IMR-90 (cell line): ENCODE data around the gene RPL10.

Experiments used
- CEBPB ChIP-seq: IDR thresholded peaks from 2 replicates; pipeline ENCODE4 v1.6.1; 2012; ENCODE audit warnings: low read depth, low read length, improper control_type of control experiment
- CHD1 ChIP-seq: IDR thresholded peaks from 2 replicates; pipeline ENCODE4 v1.6.1; 2012; ENCODE audit warnings: low read depth, low read length, improper control_type of control experiment
- CTCF ChIP-seq: conservative IDR thresholded peaks from 2 replicates; pipeline ENCODE4 v1.5.1; 2012; ENCODE audit warnings: mild to moderate bottlenecking, low read depth, low read length, improper control_type of control experiment
- MAZ ChIP-seq: IDR thresholded peaks from 2 replicates; pipeline ENCODE4 v1.6.1; 2012; ENCODE audit warnings: low read depth, mild to moderate bottlenecking, low read length, improper control_type of control experiment, moderate library complexity, borderline replicate concordance
- POLR2A ChIP-seq: IDR thresholded peaks from 2 replicates; pipeline ENCODE4 v1.6.1; 2012; ENCODE audit warnings: mild to moderate bottlenecking, low read depth, low read length

- no peak for TF ChIP-seq CTCF
- TF ChIP-seq CEBPB = no peak
- TF ChIP-seq MAZ = no peak
- TF ChIP-seq CHD1 = no peak
- peak; percentile 12 for TF ChIP-seq POLR2A
Measured at GRCh38 chrX:154379569-154379951, 18.6 kb upstream of the RPL10 start.
